Neutrophil (primary cell): ENCODE results near the gene CDKN2B-AS1.

Experiments used
- H3K27ac ChIP-seq: fragments of 200-600 bp; sonication (generic); 2 replicates; pipeline ENCODE4 v1.5.1; 2016; ENCODE audit warnings: mild to moderate bottlenecking, moderate library complexity
- H3K27me3 ChIP-seq: fragments of 200-600 bp; sonication (generic); 2 replicates; pipeline ENCODE4 v1.6.0; 2016; ENCODE audit warnings: mild to moderate bottlenecking
- H3K36me3 ChIP-seq: fragments of 200-600 bp; sonication (generic); 2 replicates; pipeline ENCODE4 v1.5.1; 2017
- H3K4me1 ChIP-seq, 2 experiments: fragments of 200-600 bp in 1 of 2; sonication (generic) in 1 of 2; 1 replicate in 1 of 2; 2 replicates in 1 of 2; pipeline versions ENCODE4 v1.5.1 to v1.6.1; 2013 to 2016; ENCODE audit warnings: low read depth in 1 of 2, low read length in 1 of 2, mild to moderate bottlenecking in 1 of 2, moderate library complexity in 1 of 2; ENCODE audit not compliant: control insufficient read depth in 1 of 2, insufficient read depth in 1 of 2
- H3K4me3 ChIP-seq, 2 experiments: fragments of 200-600 bp in 1 of 2; sonication (generic) in 1 of 2; 1 replicate in 1 of 2; 2 replicates in 1 of 2; pipeline ENCODE4 v1.5.1; 2013 to 2016; ENCODE audit warnings: low read depth in 1 of 2, low read length in 1 of 2, mild to moderate bottlenecking in 1 of 2, moderate library complexity in 1 of 2
- H3K9me3 ChIP-seq: fragments of 200-600 bp; sonication (generic); 2 replicates; pipeline ENCODE4 v1.5.1; 2016
- CTCF ChIP-seq: fragments of 200-600 bp; sonication (generic); IDR thresholded peaks from 2 replicates; pipeline ENCODE4 v1.5.1; 2016; ENCODE audit warnings: antibody characterized with exemption

CDKN2B-AS1 gene

GRCh38 chr9:22136461-22137096 lies 142.0 kb downstream of the CDKN2B-AS1 start:
- H3K9me3 ChIP-seq: no peaks in the 10 kb centered on the region
- H3K36me3 ChIP-seq: no peaks in the 10 kb centered on the region
- H3K4me1 ChIP-seq: no peaks in the 10 kb centered on the region
- peaks cover 30% of the 10 kb centered on the region for H3K27me3 ChIP-seq
- no peak overlapping the region for H3K27ac ChIP-seq
- TF ChIP-seq CTCF: no peak
- H3K4me3 ChIP-seq: no peak overlapping the region

GRCh38 chr9:22138956-22139660 lies 144.5 kb downstream of the CDKN2B-AS1 start:
- Histone ChIP-seq H3K27me3 (peaks cover 34% of the 10 kb centered on the region), H3K27ac (no peak overlapping the region), H3K4me1 (no peaks in the 10 kb centered on the region), H3K9me3 (no peaks in the 10 kb centered on the region), H3K4me3 (no peak overlapping the region), H3K36me3 (no peaks in the 10 kb centered on the region)
- TF ChIP-seq CTCF: no peak

- H3K27me3 ChIP-seq: peaks cover 27% of the 10 kb centered on the region
- no peaks in the 10 kb centered on the region for H3K9me3 ChIP-seq
- no peak overlapping the region for H3K27ac ChIP-seq
- no peak for TF ChIP-seq CTCF
- H3K4me3 ChIP-seq: no peak overlapping the region
- H3K4me1 ChIP-seq: no peaks in the 10 kb centered on the region
- no peaks in the 10 kb centered on the region for H3K36me3 ChIP-seq
These were observed 147.3 kb downstream of the CDKN2B-AS1 start for GRCh38 chr9:22141908-22142307.

- no peaks in the 10 kb centered on the region for H3K4me1 ChIP-seq
- no peaks in the 10 kb centered on the region for H3K9me3 ChIP-seq
- no peaks in the 10 kb centered on the region for H3K36me3 ChIP-seq
- H3K27ac ChIP-seq: no peak overlapping the region
- TF ChIP-seq CTCF: no peak
- H3K4me3 ChIP-seq: no peak overlapping the region
- peaks cover 34% of the 10 kb centered on the region for H3K27me3 ChIP-seq
These were observed 148.1 kb downstream of the CDKN2B-AS1 start for GRCh38 chr9:22142671-22143070.

GRCh38 chr9:22143799-22144625 lies 149.4 kb downstream of the CDKN2B-AS1 start:
- H3K36me3 ChIP-seq: no peaks in the 10 kb centered on the region
- H3K27ac ChIP-seq: no peak overlapping the region
- H3K27me3 ChIP-seq: peaks cover 43% of the 10 kb centered on the region
- H3K4me3 ChIP-seq: no peak overlapping the region
- no peaks in the 10 kb centered on the region for H3K9me3 ChIP-seq
- no peaks in the 10 kb centered on the region for H3K4me1 ChIP-seq
- TF ChIP-seq CTCF: no peak
